ENCODE data around the gene RRP36. TPM values are rescaled to one million over a fixed set of nuclear protein-coding genes. Genes with fewer than 3 reads are reported as not detected.
"Not testable (repeated sequence)": the region's sequence is repeated elsewhere in the genome, so short reads cannot be mapped to it uniquely, and the experiment has no call there.

The RRP36 gene
- total and polyA plus RNA-seq, 2 donors: 50.1 to 64.6 TPM

DNA sequence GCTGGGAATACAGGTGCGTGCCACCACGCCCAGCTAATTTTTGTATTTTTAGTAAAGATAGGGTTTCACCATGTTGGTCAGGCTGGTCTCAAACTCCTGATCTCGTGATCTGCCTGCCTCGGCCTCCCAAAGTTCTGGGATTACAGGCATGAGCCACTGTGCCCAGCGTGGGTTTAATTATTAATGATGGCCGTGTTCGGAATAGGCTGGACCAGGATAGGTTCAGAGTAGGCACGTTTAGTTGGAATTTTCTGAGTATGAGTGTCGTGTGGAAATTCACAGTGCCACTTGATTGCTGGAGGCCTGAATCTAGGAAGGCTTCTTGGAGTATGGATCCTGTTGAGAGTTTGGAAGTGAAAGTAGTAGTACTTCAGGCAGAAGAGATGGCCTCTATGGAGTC is 23.2 kb upstream of the RRP36 start:
- not testable (repeated sequence) for H3K4me3 ChIP-seq (ENCODE audit: low read length in 2 of 2); H3K4me1 ChIP-seq (ENCODE audit: control insufficient read depth in 2 of 2, insufficient read depth in 2 of 2, low read length in 2 of 2); DNase-seq (ENCODE audit: low read depth in 6 of 9, low spot score in 9 of 9); H3K9me3 ChIP-seq (ENCODE audit: control insufficient read depth in 2 of 2, insufficient read depth in 1 of 2, low read length in 1 of 2); H3K27me3 ChIP-seq (ENCODE audit: control insufficient read depth in 2 of 2, insufficient read depth in 1 of 2, low read length in 1 of 2); H3K27ac ChIP-seq (ENCODE audit: low read depth in 1 of 2, low read length in 1 of 2)
- 98% methylated on average over 9 of the region's 9 CpGs for WGBS
- H3K36me3 ChIP-seq (ENCODE audit: control insufficient read depth in 2 of 2, insufficient read depth in 2 of 2, low read length in 1 of 2): peaks cover 13 to 29% of the 10 kb centered on the region in 2 donors

DNA sequence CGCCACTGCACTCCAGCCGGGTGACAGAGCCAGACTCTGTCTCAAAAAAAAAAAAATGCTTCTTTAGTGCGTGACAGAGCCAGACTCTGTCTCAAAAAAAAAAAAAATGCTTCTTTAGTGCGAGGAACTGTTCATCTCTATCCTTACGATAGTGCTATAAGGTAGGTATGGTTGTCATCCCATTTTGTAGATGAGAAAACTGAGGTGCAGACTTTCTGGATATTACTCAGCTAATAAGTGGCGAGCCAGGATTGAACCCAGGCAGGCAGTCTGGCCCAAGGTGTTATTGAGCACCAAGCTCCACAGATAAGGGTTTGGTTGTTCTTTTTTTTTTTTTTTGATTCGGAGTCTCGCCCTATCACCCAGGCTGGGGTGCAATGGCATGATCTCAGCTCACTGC is 19.6 kb upstream of the RRP36 start:
- H3K9me3 ChIP-seq (ENCODE audit: control insufficient read depth in 2 of 2, insufficient read depth in 1 of 2, low read length in 1 of 2): no peaks in the 10 kb centered on the region
- H3K4me3 ChIP-seq (ENCODE audit: low read length in 2 of 2): no peak overlapping the region
- no peaks in the 10 kb centered on the region for H3K27me3 ChIP-seq (ENCODE audit: control insufficient read depth in 2 of 2, insufficient read depth in 1 of 2, low read length in 1 of 2)
- H3K36me3 ChIP-seq (ENCODE audit: control insufficient read depth in 2 of 2, insufficient read depth in 2 of 2, low read length in 1 of 2): peaks cover 18 to 39% of the 10 kb centered on the region in 2 donors
- DNase-seq (ENCODE audit: low read depth in 6 of 9, low spot score in 9 of 9): no peak
- WGBS: 98% methylated on average over 8 of the region's 8 CpGs
- H3K4me1 ChIP-seq (ENCODE audit: control insufficient read depth in 2 of 2, insufficient read depth in 2 of 2, low read length in 2 of 2): no peaks in the 10 kb centered on the region
- H3K27ac ChIP-seq (ENCODE audit: low read depth in 1 of 2, low read length in 1 of 2): no peak overlapping the region

GRCh38 chr6:43005844-43006243 is 15.6 kb upstream of the RRP36 start:
- Histone ChIP-seq H3K9me3 (ENCODE audit: control insufficient read depth in 2 of 2, insufficient read depth in 1 of 2, low read length in 1 of 2) (no peaks in the 10 kb centered on the region), H3K4me1 (ENCODE audit: control insufficient read depth in 2 of 2, insufficient read depth in 2 of 2, low read length in 2 of 2) (no peaks in the 10 kb centered on the region), H3K27ac (ENCODE audit: low read depth in 1 of 2, low read length in 1 of 2) (no peak overlapping the region), H3K27me3 (ENCODE audit: control insufficient read depth in 2 of 2, insufficient read depth in 1 of 2, low read length in 1 of 2) (no peaks in the 10 kb centered on the region), H3K4me3 (ENCODE audit: low read length in 2 of 2) (no peak overlapping the region), H3K36me3 (ENCODE audit: control insufficient read depth in 2 of 2, insufficient read depth in 2 of 2, low read length in 1 of 2) (peaks cover 45 to 68% of the 10 kb centered on the region in 2 donors)
- WGBS: 98% methylated on average over 5 of the region's 5 CpGs
- no peak for DNase-seq (ENCODE audit: low read depth in 6 of 9, low spot score in 9 of 9)

DNA sequence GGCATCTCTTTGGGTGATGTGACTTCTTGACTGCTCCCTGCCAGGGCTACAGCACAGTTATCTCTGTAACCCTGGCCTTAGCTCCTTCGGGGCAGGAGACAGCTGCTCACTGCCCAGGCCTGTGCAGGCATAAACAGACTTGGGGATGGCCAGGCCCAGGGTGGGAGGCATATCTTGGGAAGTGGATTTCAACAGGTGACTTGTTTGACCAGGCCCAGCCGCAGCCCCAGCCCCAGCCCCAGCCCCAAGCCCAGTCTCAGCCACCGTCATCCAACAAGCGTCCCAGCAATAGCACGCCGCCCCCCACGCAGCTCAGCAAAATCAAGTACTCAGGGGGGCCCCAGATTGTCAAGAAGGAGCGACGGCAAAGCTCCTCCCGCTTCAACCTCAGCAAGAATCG is 15.2 kb upstream of the RRP36 start:
- 98% methylated on average over 11 of the region's 11 CpGs for WGBS
- Histone ChIP-seq H3K27me3 (ENCODE audit: control insufficient read depth in 2 of 2, insufficient read depth in 1 of 2, low read length in 1 of 2) (no peaks in the 10 kb centered on the region), H3K27ac (ENCODE audit: low read depth in 1 of 2, low read length in 1 of 2) (no peak overlapping the region), H3K4me1 (ENCODE audit: control insufficient read depth in 2 of 2, insufficient read depth in 2 of 2, low read length in 2 of 2) (no peaks in the 10 kb centered on the region), H3K9me3 (ENCODE audit: control insufficient read depth in 2 of 2, insufficient read depth in 1 of 2, low read length in 1 of 2) (no peaks in the 10 kb centered on the region), H3K36me3 (ENCODE audit: control insufficient read depth in 2 of 2, insufficient read depth in 2 of 2, low read length in 1 of 2) (peaks cover 49 to 70% of the 10 kb centered on the region in 2 donors), H3K4me3 (ENCODE audit: low read length in 2 of 2) (no peak overlapping the region)
- no peak for DNase-seq (ENCODE audit: low read depth in 6 of 9, low spot score in 9 of 9)

GRCh38 chr6:43007126-43007525 is 14.3 kb upstream of the RRP36 start:
- 97% methylated on average over 9 of the region's 9 CpGs for WGBS
- Histone ChIP-seq H3K9me3 (ENCODE audit: control insufficient read depth in 2 of 2, insufficient read depth in 1 of 2, low read length in 1 of 2) (no peaks in the 10 kb centered on the region), H3K4me3 (ENCODE audit: low read length in 2 of 2) (no peak overlapping the region), H3K27me3 (ENCODE audit: control insufficient read depth in 2 of 2, insufficient read depth in 1 of 2, low read length in 1 of 2) (no peaks in the 10 kb centered on the region), H3K27ac (ENCODE audit: low read depth in 1 of 2, low read length in 1 of 2) (no peak overlapping the region), H3K36me3 (ENCODE audit: control insufficient read depth in 2 of 2, insufficient read depth in 2 of 2, low read length in 1 of 2) (peaks cover 58 to 76% of the 10 kb centered on the region in 2 donors), H3K4me1 (ENCODE audit: control insufficient read depth in 2 of 2, insufficient read depth in 2 of 2, low read length in 2 of 2) (peaks cover 0 to 2% of the 10 kb centered on the region in 2 donors)
- no peak for DNase-seq (ENCODE audit: low read depth in 6 of 9, low spot score in 9 of 9)

DNA sequence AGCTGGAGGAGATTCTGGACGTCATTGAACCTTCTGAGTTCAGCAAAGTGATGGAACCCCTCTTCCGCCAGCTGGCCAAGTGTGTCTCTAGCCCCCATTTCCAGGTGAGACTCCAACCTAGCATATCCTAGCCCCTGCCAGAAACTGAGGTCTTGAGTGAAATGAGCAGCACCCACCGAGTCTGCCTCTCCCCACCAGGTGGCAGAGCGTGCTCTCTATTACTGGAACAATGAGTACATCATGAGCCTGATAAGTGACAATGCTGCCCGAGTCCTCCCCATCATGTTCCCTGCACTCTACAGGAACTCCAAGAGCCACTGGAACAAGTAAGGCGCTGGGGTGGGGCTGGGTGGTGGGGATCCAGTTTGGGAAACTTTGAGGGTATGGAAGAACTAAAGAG is 12.3 kb upstream of the RRP36 start:
- 90% methylated on average over 6 of the region's 6 CpGs for WGBS
- H3K27ac ChIP-seq (ENCODE audit: low read depth in 1 of 2, low read length in 1 of 2): no peak overlapping the region
- peaks cover 7 to 15% of the 10 kb centered on the region in 2 donors for H3K4me1 ChIP-seq (ENCODE audit: control insufficient read depth in 2 of 2, insufficient read depth in 2 of 2, low read length in 2 of 2)
- peaks cover 0 to 5% of the 10 kb centered on the region in 2 donors for H3K9me3 ChIP-seq (ENCODE audit: control insufficient read depth in 2 of 2, insufficient read depth in 1 of 2, low read length in 1 of 2)
- peak in 6 of 9 donors; percentile 36 to 72 (median 54) for DNase-seq (ENCODE audit: low read depth in 6 of 9, low spot score in 9 of 9)
- peaks cover 56 to 76% of the 10 kb centered on the region in 2 donors for H3K36me3 ChIP-seq (ENCODE audit: control insufficient read depth in 2 of 2, insufficient read depth in 2 of 2, low read length in 1 of 2)
- no peak overlapping the region for H3K4me3 ChIP-seq (ENCODE audit: low read length in 2 of 2)
- no peaks in the 10 kb centered on the region for H3K27me3 ChIP-seq (ENCODE audit: control insufficient read depth in 2 of 2, insufficient read depth in 1 of 2, low read length in 1 of 2)

DNA sequence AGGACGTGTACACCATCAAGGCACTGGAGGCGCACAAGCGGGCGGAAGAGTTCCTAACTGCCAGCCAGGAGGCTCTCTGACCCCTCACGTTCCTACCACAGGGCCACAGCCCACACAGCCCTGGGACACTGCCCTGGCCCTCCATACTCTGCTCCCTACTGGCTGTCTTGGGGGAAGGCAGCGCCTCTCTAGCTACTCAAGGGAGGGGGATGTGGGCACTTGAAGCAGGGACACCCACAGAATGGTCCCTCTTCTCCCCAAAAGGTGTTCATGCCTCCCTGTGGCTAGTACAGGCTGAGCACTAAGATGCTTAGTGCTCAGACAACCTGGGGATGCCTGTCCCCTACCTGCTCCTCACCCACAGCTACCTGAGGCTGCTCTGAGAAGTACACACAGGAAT is 10.2 kb upstream of the RRP36 start:
- WGBS: 96% methylated on average over 6 of the region's 6 CpGs
- Histone ChIP-seq H3K4me1 (ENCODE audit: control insufficient read depth in 2 of 2, insufficient read depth in 2 of 2, low read length in 2 of 2) (peaks cover 16 to 34% of the 10 kb centered on the region in 2 donors), H3K27me3 (ENCODE audit: control insufficient read depth in 2 of 2, insufficient read depth in 1 of 2, low read length in 1 of 2) (no peaks in the 10 kb centered on the region)

DNA sequence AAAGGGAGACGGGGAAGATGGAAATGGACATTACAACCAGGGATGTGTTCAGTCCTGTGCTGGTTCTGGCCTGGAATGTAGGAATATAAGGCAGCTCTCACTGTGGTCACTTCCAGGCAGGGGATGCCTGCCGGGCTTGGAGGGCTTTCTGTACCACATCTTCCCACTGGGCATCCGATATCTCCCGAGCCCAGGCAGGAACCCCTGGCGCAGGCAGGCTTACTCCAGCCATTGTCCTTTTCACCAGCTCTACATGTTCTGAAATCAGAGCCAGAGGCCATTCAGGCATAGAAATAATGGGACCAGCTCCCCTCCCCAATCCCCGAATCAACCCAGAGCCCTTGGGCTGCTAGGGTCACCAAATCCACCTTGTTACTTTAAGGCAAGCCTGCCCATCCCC is 9.1 kb upstream of the RRP36 start:
- H3K4me3 ChIP-seq (ENCODE audit: low read length in 2 of 2): no peak overlapping the region
- peaks cover 54 to 67% of the 10 kb centered on the region in 2 donors for H3K36me3 ChIP-seq (ENCODE audit: control insufficient read depth in 2 of 2, insufficient read depth in 2 of 2, low read length in 1 of 2)
- DNase-seq (ENCODE audit: low read depth in 6 of 9, low spot score in 9 of 9): no peak

More for the DNA sequence above, 10.2 kb upstream of the RRP36 start:
- Histone ChIP-seq H3K27ac (ENCODE audit: low read depth in 1 of 2, low read length in 1 of 2) (no peak overlapping the region), H3K9me3 (ENCODE audit: control insufficient read depth in 2 of 2, insufficient read depth in 1 of 2, low read length in 1 of 2) (peaks cover 0 to 5% of the 10 kb centered on the region in 2 donors), H3K36me3 (ENCODE audit: control insufficient read depth in 2 of 2, insufficient read depth in 2 of 2, low read length in 1 of 2) (peaks cover 55 to 67% of the 10 kb centered on the region in 2 donors), H3K4me3 (ENCODE audit: low read length in 2 of 2) (no peak overlapping the region)
- DNase-seq (ENCODE audit: low read depth in 6 of 9, low spot score in 9 of 9): no peak

GRCh38 chr6:43013097-43013842 is 8.2 kb upstream of the RRP36 start:
- no peak for DNase-seq (ENCODE audit: low read depth in 6 of 9, low spot score in 9 of 9)

More for the DNA sequence above, 9.1 kb upstream of the RRP36 start:
- Histone ChIP-seq H3K4me1 (ENCODE audit: control insufficient read depth in 2 of 2, insufficient read depth in 2 of 2, low read length in 2 of 2) (peaks cover 16 to 45% of the 10 kb centered on the region in 2 donors), H3K27me3 (ENCODE audit: control insufficient read depth in 2 of 2, insufficient read depth in 1 of 2, low read length in 1 of 2) (no peaks in the 10 kb centered on the region), H3K9me3 (ENCODE audit: control insufficient read depth in 2 of 2, insufficient read depth in 1 of 2, low read length in 1 of 2) (peaks cover 0 to 5% of the 10 kb centered on the region in 2 donors), H3K27ac (ENCODE audit: low read depth in 1 of 2, low read length in 1 of 2) (no peak overlapping the region)
- 96% methylated on average over 6 of the region's 6 CpGs for WGBS

More at GRCh38 chr6:43013097-43013842, 8.2 kb upstream of the RRP36 start:
- Histone ChIP-seq H3K9me3 (ENCODE audit: control insufficient read depth in 2 of 2, insufficient read depth in 1 of 2, low read length in 1 of 2) (peaks cover under 1 to 5% of the 10 kb centered on the region in 2 donors), H3K27me3 (ENCODE audit: control insufficient read depth in 2 of 2, insufficient read depth in 1 of 2, low read length in 1 of 2) (no peaks in the 10 kb centered on the region), H3K4me1 (ENCODE audit: control insufficient read depth in 2 of 2, insufficient read depth in 2 of 2, low read length in 2 of 2) (peaks cover 16 to 45% of the 10 kb centered on the region in 2 donors), H3K36me3 (ENCODE audit: control insufficient read depth in 2 of 2, insufficient read depth in 2 of 2, low read length in 1 of 2) (peaks cover 54 to 67% of the 10 kb centered on the region in 2 donors), H3K4me3 (ENCODE audit: low read length in 2 of 2) (peak overlapping the region; percentile 69 to 84), H3K27ac (ENCODE audit: low read depth in 1 of 2, low read length in 1 of 2) (peak overlapping the region; percentile 60 to 70)
- 4% methylated on average over 25 of the region's 25 CpGs for WGBS

Data from thymus (tissue), 11 donors.